NCI-H446 (cell line): ENCODE results near the gene APOBEC4.
A peak's percentile ranks its signal among the peaks of the same experiment; 100 is the strongest.

Experiments used
- DNase-seq, 2 experiments: peaks; one replicate each; lab custom pipeline; 2025; lab: John Stamatoyannopoulos, UW

The APOBEC4 gene

DNA sequence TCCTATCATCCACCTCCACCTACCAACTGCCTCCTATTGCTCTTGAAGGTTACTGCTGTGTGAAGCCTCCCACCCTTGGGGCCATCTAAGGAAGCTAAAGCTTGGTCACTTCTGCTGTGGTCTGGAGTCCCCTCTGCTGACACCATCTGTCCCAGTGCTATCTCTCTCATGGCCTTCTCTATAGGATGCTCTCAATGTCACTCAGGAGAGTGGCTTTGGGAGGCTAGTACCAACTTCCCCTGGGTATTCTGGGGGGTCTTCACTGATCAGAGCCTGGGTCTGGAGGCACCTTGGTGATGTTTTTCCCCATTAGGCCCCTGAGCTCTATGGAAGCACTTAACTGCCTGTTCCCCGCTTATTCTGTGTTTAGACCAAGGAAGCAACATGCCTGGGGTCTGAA lies 50.6 kb downstream of the APOBEC4 start:
- DNase-seq = no peak

DNA sequence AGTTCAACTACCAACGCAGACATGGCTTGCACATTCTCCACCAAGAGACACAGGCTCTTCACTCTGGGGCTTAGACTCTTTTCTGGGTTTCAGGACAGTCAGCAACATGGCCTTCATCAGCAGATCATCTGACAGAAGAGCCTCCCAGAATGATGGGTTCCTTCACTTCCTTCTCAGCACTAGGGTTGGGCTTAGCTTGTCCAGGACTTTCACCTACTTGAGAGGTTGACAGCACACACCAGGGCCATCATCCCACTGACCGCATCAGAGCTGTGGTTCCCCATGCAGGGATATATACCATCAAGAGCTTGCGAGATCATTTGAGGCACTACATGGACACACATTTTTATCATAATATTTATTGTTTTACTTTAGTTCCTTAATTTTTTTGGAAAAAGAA lies 52.5 kb downstream of the APOBEC4 start:
- DNase-seq = no peak

DNA sequence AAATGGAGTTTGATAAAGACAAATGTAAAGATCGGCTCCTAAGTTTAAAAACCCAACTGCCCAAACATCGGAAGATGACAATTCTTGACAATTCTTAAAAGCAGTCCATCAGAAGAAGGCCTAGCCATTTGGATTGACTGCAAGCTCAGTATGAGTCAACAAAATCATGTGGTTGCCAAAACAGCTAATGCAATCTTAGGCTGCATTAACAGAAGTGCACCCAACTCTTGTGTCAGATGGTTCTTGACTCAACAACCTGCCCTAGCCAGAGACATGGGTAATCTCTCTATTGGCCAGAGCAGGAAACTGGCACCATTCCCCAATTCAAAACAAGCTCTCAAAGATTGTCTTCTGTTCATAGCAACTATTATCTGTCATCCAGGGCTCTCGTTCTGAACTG lies 53.0 kb downstream of the APOBEC4 start:
- DNase-seq = peak; percentile 63 to 94

DNA sequence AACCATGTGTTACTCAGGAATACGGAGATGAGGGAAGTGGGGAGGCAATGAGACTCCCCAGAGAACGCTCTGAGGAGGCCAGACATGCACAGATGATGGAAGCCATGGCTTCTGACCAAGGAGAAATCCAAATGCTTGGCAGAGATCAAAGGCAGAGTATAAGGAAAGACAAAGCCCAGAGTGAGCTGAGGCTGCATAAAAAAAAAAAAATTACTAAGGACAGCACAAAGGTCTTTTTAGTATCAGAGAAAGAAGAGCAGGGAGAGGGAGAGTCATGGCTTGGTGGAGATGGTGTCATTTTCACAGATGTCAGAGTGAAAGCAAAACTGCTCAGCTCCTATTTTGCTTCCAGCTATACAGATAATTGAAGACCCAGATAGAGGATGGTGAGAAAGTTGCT lies 54.7 kb downstream of the APOBEC4 start:
- peak; percentile 73 to 88 for DNase-seq

DNA sequence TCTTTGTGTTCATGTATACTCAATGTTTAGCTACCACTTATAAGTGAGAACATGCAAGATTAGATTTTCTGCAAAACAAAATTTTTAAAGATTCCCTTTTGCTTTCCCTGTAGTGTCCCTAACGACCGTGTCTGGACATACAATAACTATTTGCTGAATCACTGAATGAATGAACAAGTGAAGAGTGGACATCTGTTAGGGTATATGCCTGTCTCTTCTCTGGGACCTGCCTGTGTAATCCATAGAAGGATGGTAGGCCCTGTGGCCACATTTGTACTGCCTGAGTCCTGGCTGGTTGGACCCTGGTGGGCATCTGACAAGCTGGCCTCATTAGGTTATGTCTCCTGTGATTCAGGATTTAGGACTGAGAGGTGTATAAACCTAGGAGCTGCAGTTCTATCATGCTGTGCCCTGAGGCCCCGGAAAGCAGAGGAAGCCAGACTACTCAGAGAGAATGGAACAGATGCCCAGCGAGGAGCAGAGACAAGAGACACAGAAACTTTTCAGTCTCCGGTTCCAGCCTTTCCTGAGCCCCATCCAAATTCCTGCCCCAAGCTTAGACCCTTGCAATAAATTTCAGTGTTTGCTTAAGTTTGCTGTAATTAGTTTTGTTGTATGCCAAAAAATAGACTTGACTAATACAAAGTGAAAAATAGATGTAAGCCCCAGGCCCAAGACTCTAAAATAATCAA lies 55.3 kb downstream of the APOBEC4 start:
- DNase-seq = peak; percentile 73 to 84

DNA sequence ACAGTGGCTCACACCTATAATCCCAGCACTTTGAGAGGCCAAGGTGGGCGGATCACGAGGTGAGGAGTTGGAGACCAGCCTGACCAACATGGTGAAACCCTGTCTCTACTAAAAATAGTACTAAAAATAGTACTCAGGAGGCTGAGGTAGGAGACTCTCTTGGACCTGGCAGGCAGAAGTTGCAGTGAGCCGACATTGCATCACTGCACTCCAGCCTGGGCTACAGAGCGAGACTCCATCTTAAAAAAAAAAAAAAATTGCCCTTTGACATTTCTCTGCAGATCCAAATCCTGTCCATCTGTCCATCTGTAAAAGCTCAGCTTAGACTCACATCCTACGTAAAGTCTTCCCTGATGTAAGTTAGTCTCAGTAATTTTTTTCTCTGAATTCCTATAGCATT lies 56.6 kb downstream of the APOBEC4 start:
- DNase-seq = no peak
